UCSD-AML1 (cell line): Measurements from ENCODE around the gene TBC1D32.
"Not testable (repeated sequence)": the region's sequence is repeated elsewhere in the genome, so short reads cannot be mapped to it uniquely, and the experiment has no call there.

Experiments used
- DNase-seq: peaks from one replicate; lab custom pipeline; 2025; ENCODE audit not compliant: unreplicated experiment; lab: John Stamatoyannopoulos, UW

TBC1D32 gene

GRCh38 chr6:121134922-121135321, 199.4 kb downstream of the TBC1D32 start:
- no peak for DNase-seq

GRCh38 chr6:121124600-121124999, 209.7 kb downstream of the TBC1D32 start:
- no peak for DNase-seq

GRCh38 chr6:121112356-121112755, 221.9 kb downstream of the TBC1D32 start:
- no peak for DNase-seq

- DNase-seq: no peak
Observed at GRCh38 chr6:121110733-121111132, 223.5 kb downstream of the TBC1D32 start.

GRCh38 chr6:121106962-121107361, 227.3 kb downstream of the TBC1D32 start:
- no peak for DNase-seq

- DNase-seq: no peak
Observed at GRCh38 chr6:121105461-121105860, 228.8 kb downstream of the TBC1D32 start.

GRCh38 chr6:121093928-121094327, 240.4 kb downstream of the TBC1D32 start:
- DNase-seq: no peak

GRCh38 chr6:121090492-121090891, 243.8 kb downstream of the TBC1D32 start:
- no peak for DNase-seq

- no peak for DNase-seq
Observed at GRCh38 chr6:121086876-121087275, 247.4 kb downstream of the TBC1D32 start.

- DNase-seq: no peak
Observed at GRCh38 chr6:121076119-121076518, 258.2 kb downstream of the TBC1D32 start.

- DNase-seq: not testable (repeated sequence)
Observed at GRCh38 chr6:121068749-121069148, 265.5 kb downstream of the TBC1D32 start.

GRCh38 chr6:121067381-121067780, 266.9 kb downstream of the TBC1D32 start:
- DNase-seq: no peak

GRCh38 chr6:121064345-121064744, 269.9 kb downstream of the TBC1D32 start:
- no peak for DNase-seq

- no peak for DNase-seq
Observed at GRCh38 chr6:121055572-121056163, 278.6 kb downstream of the TBC1D32 start.

GRCh38 chr6:121048593-121048992, 285.7 kb downstream of the TBC1D32 start:
- not testable (repeated sequence) for DNase-seq

GRCh38 chr6:121044905-121045304, 289.4 kb downstream of the TBC1D32 start:
- DNase-seq: not testable (repeated sequence)

- not testable (repeated sequence) for DNase-seq
Observed at GRCh38 chr6:121043706-121044105, 290.6 kb downstream of the TBC1D32 start.

GRCh38 chr6:121043211-121043610, 291.1 kb downstream of the TBC1D32 start:
- not testable (repeated sequence) for DNase-seq

GRCh38 chr6:121042766-121043165, 291.5 kb downstream of the TBC1D32 start:
- no peak for DNase-seq

GRCh38 chr6:121040831-121041230, 293.4 kb downstream of the TBC1D32 start:
- no peak for DNase-seq

GRCh38 chr6:121033091-121033490, 301.2 kb downstream of the TBC1D32 start:
- no peak for DNase-seq

- DNase-seq: no peak
Observed at GRCh38 chr6:121032268-121033006, 301.8 kb downstream of the TBC1D32 start.
